ENCODE data around the gene BLVRA.
"Not testable (repeated sequence)": the region's sequence is repeated elsewhere in the genome, so short reads cannot be mapped to it uniquely, and the experiment has no call there.

Gene BLVRA

GRCh38 chr7:43758029-43758821 is at the start of gene BLVRA:
TSS of gene BLVRA (plus strand) at chr7:43758680. CDS start at chr7:43771159, 12,479 bp downstream.
- DNase-seq, result peak; percentile 71

GRCh38 chr7:43711503-43711902 is 47.0 kb upstream of the BLVRA start:
- DNase-seq, result no peak

- DNase-seq, result not testable (repeated sequence)
Observed at GRCh38 chr7:43715966-43716365, 42.5 kb upstream of the BLVRA start.

- DNase-seq, result no peak
Observed at GRCh38 chr7:43716598-43716997, 41.9 kb upstream of the BLVRA start.

GRCh38 chr7:43721193-43721806 is 37.2 kb upstream of the BLVRA start:
- DNase-seq, result peak; percentile 75

GRCh38 chr7:43723007-43723341 is 35.5 kb upstream of the BLVRA start:
- DNase-seq, result no peak

- no peak for DNase-seq
Observed at GRCh38 chr7:43725251-43725650, 33.2 kb upstream of the BLVRA start.

GRCh38 chr7:43726466-43726865 is 32.0 kb upstream of the BLVRA start:
- no peak for DNase-seq

- DNase-seq, result no peak
Observed at GRCh38 chr7:43727003-43727402, 31.5 kb upstream of the BLVRA start.

GRCh38 chr7:43727494-43727893 is 31.0 kb upstream of the BLVRA start:
- DNase-seq, result no peak

GRCh38 chr7:43729214-43729923 is 29.1 kb upstream of the BLVRA start, which contains the start of gene COA1:
TSS of gene COA1 (minus strand) at chr7:43729523. CDS start at chr7:43648614, 80,909 bp downstream.
- DNase-seq, result peak; percentile 98

GRCh38 chr7:43729924-43730248 is 28.6 kb upstream of the BLVRA start:
- no peak for DNase-seq

GRCh38 chr7:43731494-43731893 is 27.0 kb upstream of the BLVRA start:
- DNase-seq, result not testable (repeated sequence)

GRCh38 chr7:43734575-43735332 is 23.7 kb upstream of the BLVRA start:
- not testable (repeated sequence) for DNase-seq

GRCh38 chr7:43735403-43735801 is 23.1 kb upstream of the BLVRA start:
- no peak for DNase-seq

- DNase-seq, result no peak
Observed at GRCh38 chr7:43735802-43736603, 22.5 kb upstream of the BLVRA start.

GRCh38 chr7:43737467-43738127 is 20.9 kb upstream of the BLVRA start:
- DNase-seq, result no peak

GRCh38 chr7:43742692-43743091 is 15.8 kb upstream of the BLVRA start:
- no peak for DNase-seq

- peak; percentile 36 for DNase-seq
Observed at GRCh38 chr7:43747328-43748105, 11.0 kb upstream of the BLVRA start.

- no peak for DNase-seq
Observed at GRCh38 chr7:43749383-43749940, 9.0 kb upstream of the BLVRA start.

Measured in DMS53 (cell line).